Upper lobe of left lung (tissue), 6 donors: ENCODE results near the gene EDARADD. TPM values are rescaled to one million over a fixed set of nuclear protein-coding genes. Genes with fewer than 3 reads are reported as not detected.
"Not testable (repeated sequence)": the region's sequence is repeated elsewhere in the genome, so short reads cannot be mapped to it uniquely, and the experiment has no call there.

Experiments used
- ATAC-seq, 2 donors: fragments of 200-7000 bp; cut with Tn5 transposase; one replicate each; pipeline ENCODE4 v1.9.1; 2022; ENCODE audit warnings: mild to moderate bottlenecking in 2 of 2, moderate library complexity in 2 of 2; ENCODE audit not compliant: low FRiP score in 2 of 2
- DNase-seq, 2 donors: peaks; one replicate each; pipeline ENCODE4 v3.0.0-alpha.2; 2019 to 2020
- H3K27ac ChIP-seq, 4 donors: fragments of 200-600 bp; sonication (generic); one replicate each; pipeline ENCODE4 v1.5.1; 2016 to 2019
- H3K27me3 ChIP-seq, 4 donors: fragments of 200-600 bp; sonication (generic); one replicate each; pipeline ENCODE4 v1.5.1; 2017 to 2019
- H3K36me3 ChIP-seq, 4 donors: fragments of 200-600 bp; sonication (generic); one replicate each; pipeline ENCODE4 v1.5.1; 2016 to 2019
- H3K4me1 ChIP-seq, 4 donors: fragments of 200-600 bp; sonication (generic); one replicate each; pipeline ENCODE4 v1.5.1; 2018 to 2019
- H3K4me3 ChIP-seq, 4 donors: fragments of 200-600 bp; sonication (generic); one replicate each; pipeline ENCODE4 v1.5.1; 2017 to 2019; ENCODE audit warnings: mild to moderate bottlenecking in 2 of 4, moderate library complexity in 1 of 4
- H3K9me3 ChIP-seq, 4 donors: fragments of 200-600 bp; sonication (generic); one replicate each; pipeline ENCODE4 v1.5.1; 2018 to 2019
- EP300 ChIP-seq, 4 donors: sonication (generic); formaldehyde crosslinking; IDR thresholded peaks; one replicate each; pipeline ENCODE4 v1.5.1; 2017; ENCODE audit warnings: antibody characterized with exemption in 4 of 4, control low read depth in 2 of 4
- POLR2A ChIP-seq, 4 donors: fragments of 450-650 bp; IDR thresholded peaks; one replicate each; pipeline ENCODE4 v1.5.1; 2016 to 2017; ENCODE audit warnings: antibody characterized with exemption in 4 of 4, mild to moderate bottlenecking in 2 of 4
- POLR2AphosphoS5 ChIP-seq, 2 donors: sonication (generic); formaldehyde crosslinking; IDR thresholded peaks; one replicate each; pipeline ENCODE4 v1.5.1; 2017; ENCODE audit warnings: antibody characterized with exemption in 2 of 2
- WGBS, 2 donors: methylation state at CpG; one replicate each; pipeline ENCODE4 v1.1.5; 2017 to 2018; 5-methylcytosine and 5-hydroxymethylcytosine counted together
- total RNA-seq, 6 donors: library from RNA; depleted of rRNA in 4 of 6; stranded (reverse); fragments of >200 nt in 4 of 6; gene quantifications; one replicate each; pipeline versions ENCODE4 v1.1.0 to v1.2.1, GENCODE V29; 2016 to 2021
- TF ChIP-seq, protein P1 (sequence below), 6 experiments: fragments of 450-650 bp in 4 of 6; fragments of 200-600 bp in 2 of 6; sonication (generic) in 2 of 6; IDR thresholded peaks; one replicate each; pipeline ENCODE4 v1.5.1; 2016 to 2019; ENCODE audit warnings: antibody characterized with exemption in 6 of 6
- donor health status: DM: no; HTN: no; CAD: no; lungs with moderate emphysema.
- donor health status: DM: no; HTN: yes; CAD: no; lungs with severe emphysema.

EDARADD gene
- total RNA-seq, 6 donors from 2014 or later, result 0.11 to 2.6 (median 0.57) TPM; not detected in 1

GRCh38 chr1:236451796-236452373, 57.8 kb downstream of the EDARADD start:
- no peak for TF ChIP-seq POLR2AphosphoS5 (IDR thresholded peaks at IDR 0.05)
- TF ChIP-seq, protein P1, sequence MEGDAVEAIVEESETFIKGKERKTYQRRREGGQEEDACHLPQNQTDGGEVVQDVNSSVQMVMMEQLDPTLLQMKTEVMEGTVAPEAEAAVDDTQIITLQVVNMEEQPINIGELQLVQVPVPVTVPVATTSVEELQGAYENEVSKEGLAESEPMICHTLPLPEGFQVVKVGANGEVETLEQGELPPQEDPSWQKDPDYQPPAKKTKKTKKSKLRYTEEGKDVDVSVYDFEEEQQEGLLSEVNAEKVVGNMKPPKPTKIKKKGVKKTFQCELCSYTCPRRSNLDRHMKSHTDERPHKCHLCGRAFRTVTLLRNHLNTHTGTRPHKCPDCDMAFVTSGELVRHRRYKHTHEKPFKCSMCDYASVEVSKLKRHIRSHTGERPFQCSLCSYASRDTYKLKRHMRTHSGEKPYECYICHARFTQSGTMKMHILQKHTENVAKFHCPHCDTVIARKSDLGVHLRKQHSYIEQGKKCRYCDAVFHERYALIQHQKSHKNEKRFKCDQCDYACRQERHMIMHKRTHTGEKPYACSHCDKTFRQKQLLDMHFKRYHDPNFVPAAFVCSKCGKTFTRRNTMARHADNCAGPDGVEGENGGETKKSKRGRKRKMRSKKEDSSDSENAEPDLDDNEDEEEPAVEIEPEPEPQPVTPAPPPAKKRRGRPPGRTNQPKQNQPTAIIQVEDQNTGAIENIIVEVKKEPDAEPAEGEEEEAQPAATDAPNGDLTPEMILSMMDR (IDR thresholded peaks at IDR 0.05), result peak in 4 of 6 experiments; percentile 17 to 36 (median 29)

DNA sequence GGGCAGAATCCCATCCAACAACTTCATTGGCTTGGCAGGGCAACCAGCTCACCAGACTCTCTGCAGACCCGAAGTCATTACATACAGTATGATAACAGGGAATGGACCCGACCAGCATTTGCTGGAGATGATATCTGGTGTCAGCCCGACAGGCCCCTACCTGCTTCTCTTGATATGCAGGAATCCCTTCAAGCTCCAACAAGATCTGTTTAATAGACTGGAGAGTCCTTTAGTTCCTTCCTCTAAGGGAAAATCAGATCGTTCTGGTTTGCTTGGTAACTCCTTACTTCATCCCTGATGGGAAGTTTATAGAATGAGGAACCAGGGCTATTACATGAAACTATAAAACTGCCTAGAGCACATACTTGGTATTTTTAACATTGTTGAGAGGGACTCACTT, 61.2 kb downstream of the EDARADD start:
- ATAC-seq, result no peak
- no peaks in the 10 kb centered on the region for H3K4me1 ChIP-seq
- DNase-seq, result no peak
- H3K9me3 ChIP-seq, result no peaks in the 10 kb centered on the region
- H3K27me3 ChIP-seq, result no peaks in the 10 kb centered on the region
- H3K4me3 ChIP-seq, result no peak overlapping the region
- no peak for TF ChIP-seq POLR2AphosphoS5 (IDR thresholded peaks at IDR 0.05)
- TF ChIP-seq POLR2A (IDR thresholded peaks at IDR 0.05), result no peak
- TF ChIP-seq EP300 (IDR thresholded peaks at IDR 0.05), result no peak
- TF ChIP-seq, protein P1 (IDR thresholded peaks at IDR 0.05), result no peak
- WGBS, 2 donors, result 76 to 91% methylated on average over 4 of the region's 4 CpGs
- H3K36me3 ChIP-seq, result no peaks in the 10 kb centered on the region
- no peak overlapping the region for H3K27ac ChIP-seq

More at GRCh38 chr1:236451796-236452373, 57.8 kb downstream of the EDARADD start:
- 75 to 85% methylated on average over 3 to 5 of the region's 6 CpGs for WGBS, 2 donors
- Histone ChIP-seq H3K4me1 (no peaks in the 10 kb centered on the region), H3K27me3 (no peaks in the 10 kb centered on the region), H3K27ac (no peak overlapping the region), H3K36me3 (no peaks in the 10 kb centered on the region), H3K9me3 (no peaks in the 10 kb centered on the region), H3K4me3 (no peak overlapping the region)
- ATAC-seq (peak in 1 of 2 donors; percentile 40), DNase-seq (no peak)

DNA sequence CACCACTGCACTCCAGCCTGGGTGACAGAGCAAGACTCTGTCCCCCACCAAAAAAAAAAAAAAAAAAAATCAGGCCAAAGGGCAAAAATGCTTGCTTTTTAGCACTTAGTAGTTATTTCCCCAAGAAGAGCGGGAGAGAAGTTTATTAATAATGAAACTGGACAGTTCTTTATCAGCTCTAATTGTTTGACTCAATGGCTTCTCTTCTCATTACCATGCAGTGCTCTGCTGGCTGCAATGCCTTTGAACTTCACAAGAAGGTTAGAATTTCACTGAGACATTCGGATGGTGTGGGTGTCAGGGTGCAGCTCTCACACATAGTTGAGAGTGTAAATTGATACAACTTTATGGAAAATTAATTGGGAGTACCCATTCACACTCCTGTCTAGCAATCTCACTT, 63.7 kb downstream of the EDARADD start:
- H3K27me3 ChIP-seq, result no peaks in the 10 kb centered on the region
- no peak for ATAC-seq
- WGBS, 2 donors, result 83 to 94% methylated on average over 2 of the region's 2 CpGs

GRCh38 chr1:236458996-236459395, 64.9 kb downstream of the EDARADD start:
- DNase-seq, result no peak
- H3K27me3 ChIP-seq, result no peaks in the 10 kb centered on the region
- no peaks in the 10 kb centered on the region for H3K36me3 ChIP-seq
- H3K4me3 ChIP-seq, result no peak overlapping the region
- TF ChIP-seq EP300 (IDR thresholded peaks at IDR 0.05) (no peak), POLR2A (IDR thresholded peaks at IDR 0.05) (no peak), POLR2AphosphoS5 (IDR thresholded peaks at IDR 0.05) (no peak)
- TF ChIP-seq, protein P1 (IDR thresholded peaks at IDR 0.05), result no peak
- no peak overlapping the region for H3K27ac ChIP-seq
- H3K4me1 ChIP-seq, result no peaks in the 10 kb centered on the region
- ATAC-seq, result no peak
- H3K9me3 ChIP-seq, result no peaks in the 10 kb centered on the region
- 90 to 92% methylated on average over 4 of the region's 4 CpGs for WGBS, 2 donors

More for the DNA sequence above, 63.7 kb downstream of the EDARADD start:
- TF ChIP-seq EP300 (IDR thresholded peaks at IDR 0.05) (no peak), POLR2AphosphoS5 (IDR thresholded peaks at IDR 0.05) (no peak), POLR2A (IDR thresholded peaks at IDR 0.05) (no peak)
- TF ChIP-seq, protein P1 (IDR thresholded peaks at IDR 0.05), result no peak
- Histone ChIP-seq H3K4me3 (no peak overlapping the region), H3K9me3 (no peaks in the 10 kb centered on the region), H3K36me3 (no peaks in the 10 kb centered on the region), H3K27ac (no peak overlapping the region), H3K4me1 (no peaks in the 10 kb centered on the region)
- no peak for DNase-seq

DNA sequence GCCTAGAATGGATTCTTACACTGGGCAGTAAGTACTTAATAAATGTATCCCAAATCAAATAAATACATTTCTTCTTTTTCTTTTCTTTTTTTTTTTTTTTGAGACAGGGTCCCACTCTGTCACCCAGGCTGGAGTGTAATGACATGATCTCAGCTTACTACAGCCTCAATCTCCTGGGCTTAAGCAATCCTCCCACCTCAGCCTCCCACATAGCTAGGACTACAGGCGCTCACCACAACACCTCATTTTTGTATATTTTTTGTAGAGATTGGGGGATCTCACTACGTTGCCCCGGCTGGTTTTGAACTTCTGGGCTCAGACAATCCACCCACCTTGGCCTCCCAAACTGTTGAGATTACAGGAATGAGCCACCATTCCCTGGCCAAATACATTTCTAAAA, 66.0 kb downstream of the EDARADD start:
- H3K4me1 ChIP-seq, result no peaks in the 10 kb centered on the region
- DNase-seq, result no peak
- no peaks in the 10 kb centered on the region for H3K27me3 ChIP-seq
- no peak overlapping the region for H3K4me3 ChIP-seq
- ATAC-seq, result no peak
- 94 to 97% methylated on average over 3 of the region's 3 CpGs for WGBS, 2 donors
- no peaks in the 10 kb centered on the region for H3K9me3 ChIP-seq
- TF ChIP-seq, protein P1 (IDR thresholded peaks at IDR 0.05), result no peak
- TF ChIP-seq POLR2A (IDR thresholded peaks at IDR 0.05), result no peak
- no peak for TF ChIP-seq POLR2AphosphoS5 (IDR thresholded peaks at IDR 0.05)
- TF ChIP-seq EP300 (IDR thresholded peaks at IDR 0.05), result no peak
- H3K36me3 ChIP-seq, result no peaks in the 10 kb centered on the region
- H3K27ac ChIP-seq, result no peak overlapping the region

- H3K27me3 ChIP-seq, DNase-seq, ATAC-seq, H3K36me3 ChIP-seq, H3K27ac ChIP-seq, H3K4me3 ChIP-seq, H3K4me1 ChIP-seq, H3K9me3 ChIP-seq: not testable (repeated sequence)
- 95 to 97% methylated on average over 9 of the region's 9 CpGs for WGBS, 2 donors
Observed at GRCh38 chr1:236464197-236464596, 70.1 kb downstream of the EDARADD start.
